GM19240 (cell line): Measurements from ENCODE around the gene BPTF.
"Not testable (repeated sequence)": the region's sequence is repeated elsewhere in the genome, so short reads cannot be mapped to it uniquely, and the experiment has no call there.

Experiments
- DNase-seq: peaks from one replicate; pipeline ENCODE4 v3.0.0; 2011; ENCODE audit warnings: low spot score; ENCODE audit not compliant: insufficient read length

Gene BPTF

GRCh38 chr17:68004201-68004600 is 178.9 kb downstream of the BPTF start:
- no peak for DNase-seq

GRCh38 chr17:68006797-68007196 is 181.5 kb downstream of the BPTF start:
- no peak for DNase-seq

GRCh38 chr17:68011199-68011665 is 185.9 kb downstream of the BPTF start:
- no peak for DNase-seq

- no peak for DNase-seq
Observed at GRCh38 chr17:68013385-68013784, 188.1 kb downstream of the BPTF start.

GRCh38 chr17:68015081-68015723 is 189.9 kb downstream of the BPTF start:
- no peak for DNase-seq

- DNase-seq = no peak
Observed at GRCh38 chr17:68016838-68017237, 191.5 kb downstream of the BPTF start.

- not testable (repeated sequence) for DNase-seq
Observed at GRCh38 chr17:68018493-68018892, 193.2 kb downstream of the BPTF start.

- DNase-seq = no peak
Observed at GRCh38 chr17:68019336-68019674, 194.0 kb downstream of the BPTF start.

- peak; percentile 96 for DNase-seq
Observed at GRCh38 chr17:68019675-68020408, 194.5 kb downstream of the BPTF start.

- no peak for DNase-seq
Observed at GRCh38 chr17:68020409-68020756, 195.1 kb downstream of the BPTF start.

GRCh38 chr17:68020791-68021190 is 195.5 kb downstream of the BPTF start:
- not testable (repeated sequence) for DNase-seq

GRCh38 chr17:68021963-68022362 is 196.7 kb downstream of the BPTF start:
- DNase-seq = no peak

- DNase-seq = not testable (repeated sequence)
Observed at GRCh38 chr17:68022547-68022946, 197.2 kb downstream of the BPTF start.

- DNase-seq = no peak
Observed at GRCh38 chr17:68029512-68030215, 204.4 kb downstream of the BPTF start.
